ENCODE measurements around the gene PDZK1IP1. TPM values are rescaled to one million over a fixed set of nuclear protein-coding genes. Genes with fewer than 3 reads are reported as not detected.
A peak's percentile ranks its signal among the peaks of the same experiment; 100 is the strongest.

The PDZK1IP1 gene
- polyA plus RNA-seq, 1 donor from 2014 or later, result not detected

GRCh38 chr1:47225430-47226100 lies 35.7 kb upstream of the PDZK1IP1 start:
- Histone ChIP-seq H2AFZ (ENCODE audit: low read depth, low read length) (no peak overlapping the region), H3K9me2 (ENCODE audit: insufficient read depth, low read length) (no peaks in the 10 kb centered on the region), H3K9ac (ENCODE audit: low read length) (no peak overlapping the region), H3K27me3 (ENCODE audit: insufficient read depth, low read depth, low read length) (peaks cover 96% of the 10 kb centered on the region), H3K27ac (ENCODE audit: low read length) (no peak overlapping the region), H3K9me3 (ENCODE audit: low read length) (no peaks in the 10 kb centered on the region), H3K36me3 (ENCODE audit: insufficient read depth, low read length) (no peaks in the 10 kb centered on the region), H3K4me2 (ENCODE audit: low read length) (no peak overlapping the region), H4K20me1 (ENCODE audit: insufficient read depth) (no peaks in the 10 kb centered on the region), H3F3A (ENCODE audit: insufficient read depth, low read length, poor library complexity, severe bottlenecking) (no peaks in the 10 kb centered on the region), H3K79me2 (replicated peaks; ENCODE audit: insufficient read depth, low read length) (no peaks in the 10 kb centered on the region), H3K4me3 (ENCODE audit: low read length) (peak overlapping the region; percentile 53)
- TF ChIP-seq RAD21 (conservative IDR thresholded peaks at IDR 0.05) (no peak), SMC3 (conservative IDR thresholded peaks at IDR 0.05; ENCODE audit: poor library complexity) (no peak), EZH2 (IDR thresholded peaks at IDR 0.05; ENCODE audit: borderline replicate concordance, insufficient read depth, low read length, poor library complexity, severe bottlenecking) (peak; percentile 81)

- H3K4me2 ChIP-seq (ENCODE audit: low read length), result no peak overlapping the region
- no peaks in the 10 kb centered on the region for H3K9me2 ChIP-seq (ENCODE audit: insufficient read depth, low read length)
- no peaks in the 10 kb centered on the region for H3K79me2 ChIP-seq (replicated peaks; ENCODE audit: insufficient read depth, low read length)
- H3K27ac ChIP-seq (ENCODE audit: low read length), result no peak overlapping the region
- no peak overlapping the region for H2AFZ ChIP-seq (ENCODE audit: low read depth, low read length)
- H3K9ac ChIP-seq (ENCODE audit: low read length), result no peak overlapping the region
- TF ChIP-seq REST (IDR thresholded peaks at IDR 0.05; ENCODE audit: borderline replicate concordance) (no peak), RAD21 (conservative IDR thresholded peaks at IDR 0.05) (no peak), CTCF (IDR thresholded peaks at IDR 0.05; ENCODE audit: poor library complexity, severe bottlenecking) (no peak), MXI1 (conservative IDR thresholded peaks at IDR 0.05; ENCODE audit: poor library complexity, severe bottlenecking) (no peak), SMC3 (conservative IDR thresholded peaks at IDR 0.05; ENCODE audit: poor library complexity) (no peak), EP300 (conservative IDR thresholded peaks at IDR 0.05; ENCODE audit: poor library complexity, severe bottlenecking) (no peak), EZH2 (IDR thresholded peaks at IDR 0.05; ENCODE audit: borderline replicate concordance, insufficient read depth, low read length, poor library complexity, severe bottlenecking) (no peak), TAF1 (IDR thresholded peaks at IDR 0.05; ENCODE audit: low read depth) (no peak), POLR2AphosphoS5 (IDR thresholded peaks at IDR 0.05) (no peak)
- no peaks in the 10 kb centered on the region for H3K36me3 ChIP-seq (ENCODE audit: insufficient read depth, low read length)
- H3F3A ChIP-seq (ENCODE audit: insufficient read depth, low read length, poor library complexity, severe bottlenecking), result no peaks in the 10 kb centered on the region
- H3K4me3 ChIP-seq (ENCODE audit: low read length), result peak overlapping the region; percentile 43
- H4K20me1 ChIP-seq (ENCODE audit: insufficient read depth), result no peaks in the 10 kb centered on the region
- peaks cover 88% of the 10 kb centered on the region for H3K27me3 ChIP-seq (ENCODE audit: insufficient read depth, low read depth, low read length)
- no peaks in the 10 kb centered on the region for H3K9me3 ChIP-seq (ENCODE audit: low read length)
Observed at GRCh38 chr1:47224676-47225399, 35.0 kb upstream of the PDZK1IP1 start.

Data from neural cell (in vitro differentiated cells).